DND-41 (cell line): ENCODE results near the gene PLEKHM1.

ENCODE experiments used
- EZH2 ChIP-seq: IDR thresholded peaks from 3 replicates; pipeline ENCODE4 v1.6.1; 2012; ENCODE audit warnings: borderline replicate concordance, low read depth, mild to moderate bottlenecking, moderate library complexity, low read length, inconsistent platforms; ENCODE audit not compliant: severe bottlenecking
- TF ChIP-seq, protein P1 (sequence below): IDR thresholded peaks from 2 replicates; pipeline ENCODE4 v1.5.1; 2012; ENCODE audit warnings: borderline replicate concordance, low read length, moderate library complexity, mild to moderate bottlenecking; ENCODE audit not compliant: poor library complexity, severe bottlenecking; ENCODE audit errors: extremely low read depth

DNA sequence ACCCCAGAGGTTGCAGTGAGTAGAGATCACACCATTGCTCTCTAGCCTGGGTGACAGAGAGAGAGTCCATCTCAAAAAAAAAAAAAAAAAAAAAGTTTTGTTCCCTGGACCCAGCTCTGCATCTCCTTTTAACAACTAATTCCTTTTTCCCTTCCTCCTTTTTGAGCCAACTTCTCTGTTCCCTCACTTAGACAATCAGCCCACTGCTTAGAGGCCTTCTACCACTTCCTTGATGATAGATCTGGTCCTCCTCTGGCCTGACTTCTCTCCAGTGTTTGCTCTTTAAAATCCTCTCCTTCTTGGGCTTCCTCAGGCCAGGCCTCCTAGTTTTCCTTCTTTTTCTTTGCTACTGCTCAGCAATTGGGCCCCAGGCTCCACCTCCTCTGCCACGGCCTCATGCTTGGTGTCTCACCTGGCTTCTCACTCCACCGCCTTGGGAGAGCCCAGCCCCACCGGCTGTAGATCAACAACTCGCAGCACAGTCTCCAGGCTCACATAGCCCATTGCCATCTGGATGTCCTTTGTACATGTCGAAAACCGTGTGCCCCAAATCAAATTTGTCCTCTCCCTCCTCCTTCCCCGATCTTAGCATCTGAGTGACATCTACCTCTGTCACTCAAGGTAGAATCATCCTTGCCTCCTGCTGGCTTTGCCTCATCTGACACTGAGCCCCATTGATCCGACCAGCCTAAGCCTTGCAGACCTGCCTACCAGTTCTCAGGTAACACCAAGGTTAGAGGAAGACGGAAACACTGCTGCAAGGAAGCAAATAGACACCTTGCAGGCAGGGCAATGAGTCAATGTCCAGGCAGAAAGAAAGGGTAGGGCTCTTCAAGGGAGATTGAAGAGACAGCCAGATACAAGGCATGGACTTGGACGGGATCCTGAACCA, 75.3 kb downstream of the PLEKHM1 start:
- TF ChIP-seq, protein P1, sequence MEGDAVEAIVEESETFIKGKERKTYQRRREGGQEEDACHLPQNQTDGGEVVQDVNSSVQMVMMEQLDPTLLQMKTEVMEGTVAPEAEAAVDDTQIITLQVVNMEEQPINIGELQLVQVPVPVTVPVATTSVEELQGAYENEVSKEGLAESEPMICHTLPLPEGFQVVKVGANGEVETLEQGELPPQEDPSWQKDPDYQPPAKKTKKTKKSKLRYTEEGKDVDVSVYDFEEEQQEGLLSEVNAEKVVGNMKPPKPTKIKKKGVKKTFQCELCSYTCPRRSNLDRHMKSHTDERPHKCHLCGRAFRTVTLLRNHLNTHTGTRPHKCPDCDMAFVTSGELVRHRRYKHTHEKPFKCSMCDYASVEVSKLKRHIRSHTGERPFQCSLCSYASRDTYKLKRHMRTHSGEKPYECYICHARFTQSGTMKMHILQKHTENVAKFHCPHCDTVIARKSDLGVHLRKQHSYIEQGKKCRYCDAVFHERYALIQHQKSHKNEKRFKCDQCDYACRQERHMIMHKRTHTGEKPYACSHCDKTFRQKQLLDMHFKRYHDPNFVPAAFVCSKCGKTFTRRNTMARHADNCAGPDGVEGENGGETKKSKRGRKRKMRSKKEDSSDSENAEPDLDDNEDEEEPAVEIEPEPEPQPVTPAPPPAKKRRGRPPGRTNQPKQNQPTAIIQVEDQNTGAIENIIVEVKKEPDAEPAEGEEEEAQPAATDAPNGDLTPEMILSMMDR, result no peak
- TF ChIP-seq EZH2, result no peak
